Epidermal melanocyte (primary cell): ENCODE measurements around the gene IL1RL2.

ENCODE experiments used
- DNase-seq: peaks from one replicate; pipeline ENCODE4 v3.0.0; 2011; ENCODE audit warnings: low spot score; ENCODE audit not compliant: insufficient read length

Gene IL1RL2

GRCh38 chr2:102193074-102193473 is 6.3 kb downstream of the IL1RL2 start:
- DNase-seq: no peak

- DNase-seq: no peak
Measured at GRCh38 chr2:102194609-102195268, 7.9 kb downstream of the IL1RL2 start.

- DNase-seq: no peak
Measured at GRCh38 chr2:102197389-102198137, 10.7 kb downstream of the IL1RL2 start.

- DNase-seq: no peak
Measured at GRCh38 chr2:102200539-102200938, 13.7 kb downstream of the IL1RL2 start.

- DNase-seq: no peak
Measured at GRCh38 chr2:102204638-102205037, 17.8 kb downstream of the IL1RL2 start.

- DNase-seq: no peak
Measured at GRCh38 chr2:102206666-102207341, 20.0 kb downstream of the IL1RL2 start.

- DNase-seq: no peak
Measured at GRCh38 chr2:102208774-102209173, 22.0 kb downstream of the IL1RL2 start.

- no peak for DNase-seq
Measured at GRCh38 chr2:102209474-102209873, 22.7 kb downstream of the IL1RL2 start.

- DNase-seq: no peak
Measured at GRCh38 chr2:102217032-102217431, 30.2 kb downstream of the IL1RL2 start.

GRCh38 chr2:102224824-102225739 is 38.3 kb downstream of the IL1RL2 start:
- DNase-seq: no peak

- DNase-seq: no peak
Measured at GRCh38 chr2:102226171-102226570, 39.3 kb downstream of the IL1RL2 start.

- DNase-seq: no peak
Measured at GRCh38 chr2:102226612-102227391, 40.0 kb downstream of the IL1RL2 start.

- DNase-seq: no peak
Measured at GRCh38 chr2:102229141-102229769, 42.4 kb downstream of the IL1RL2 start.

GRCh38 chr2:102230410-102230909 is 43.6 kb downstream of the IL1RL2 start:
- DNase-seq: no peak

- DNase-seq: no peak
Measured at GRCh38 chr2:102233132-102233884, 46.5 kb downstream of the IL1RL2 start.

GRCh38 chr2:102235042-102235473 is 48.2 kb downstream of the IL1RL2 start:
- DNase-seq: no peak

GRCh38 chr2:102235491-102235890 is 48.7 kb downstream of the IL1RL2 start:
- DNase-seq: no peak

GRCh38 chr2:102236132-102236531 is 49.3 kb downstream of the IL1RL2 start:
- DNase-seq: no peak

GRCh38 chr2:102237176-102237575 is 50.4 kb downstream of the IL1RL2 start:
- DNase-seq: no peak
